Measurements from ENCODE around the gene ABHD5. TPM values are rescaled to one million over a fixed set of nuclear protein-coding genes. Genes with fewer than 3 reads are reported as not detected.

The ABHD5 gene
- total RNA-seq, 1 experiment from 2014 or later, result 13.6 TPM

- DNase-seq (ENCODE audit: extremely low read depth, low read depth), result peak; percentile 47
These were observed 18.3 kb downstream of the ABHD5 start for GRCh38 chr3:43709022-43709421.

GRCh38 chr3:43710607-43711006 lies 19.9 kb downstream of the ABHD5 start:
- no peak for DNase-seq (ENCODE audit: extremely low read depth, low read depth)

- DNase-seq (ENCODE audit: extremely low read depth, low read depth), result no peak
These were observed 27.6 kb downstream of the ABHD5 start for GRCh38 chr3:43718296-43718695.

DNA sequence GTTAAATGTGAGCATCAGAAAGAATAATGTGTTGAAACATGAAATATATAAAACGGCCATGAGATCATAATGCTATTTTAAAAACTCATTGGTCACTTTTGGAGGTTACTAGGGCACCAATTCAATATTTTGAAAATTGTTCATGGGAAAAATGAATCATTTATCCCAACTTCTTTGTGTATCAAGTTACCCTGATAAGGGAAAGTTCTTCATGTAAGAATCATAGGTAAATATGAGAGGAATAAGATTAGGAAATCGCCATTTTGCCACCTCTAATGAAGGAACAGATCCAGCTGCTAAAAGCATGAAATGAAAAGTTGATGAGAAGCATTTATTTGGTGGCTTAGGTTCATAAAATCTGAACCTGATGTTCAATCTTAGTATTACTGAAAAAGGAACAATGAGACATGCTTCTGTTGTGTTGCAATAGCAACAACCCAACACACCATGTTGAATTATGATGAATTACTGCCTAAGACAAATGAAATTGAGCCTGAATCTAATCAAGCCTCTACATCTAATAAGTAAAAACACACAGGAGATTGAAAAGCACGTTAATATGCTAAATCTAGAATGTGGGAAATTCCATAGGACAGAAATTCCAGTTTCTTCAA lies 32.5 kb downstream of the ABHD5 start:
- DNase-seq (ENCODE audit: extremely low read depth, low read depth), result no peak

GRCh38 chr3:43726521-43726920 lies 35.8 kb downstream of the ABHD5 start:
- no peak for DNase-seq (ENCODE audit: extremely low read depth, low read depth)

DNA sequence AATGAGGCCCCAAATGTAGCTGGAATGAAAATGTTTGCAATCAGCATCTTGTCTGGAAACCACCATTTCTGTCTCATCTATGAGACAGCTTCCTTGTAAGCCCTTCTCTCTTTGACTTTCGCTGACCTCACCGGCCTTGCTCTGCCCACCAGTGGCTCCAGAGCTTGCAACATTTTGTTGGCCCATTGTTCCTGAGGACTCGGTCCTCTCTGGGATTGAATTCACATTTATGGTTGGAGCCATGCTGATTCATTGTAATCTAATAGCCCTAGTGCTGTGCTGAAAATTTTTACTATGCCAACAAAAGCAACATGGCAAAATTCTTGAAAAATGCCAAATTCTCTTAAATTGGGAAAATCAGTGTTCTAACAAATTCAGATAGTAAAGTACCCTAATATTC lies 37.2 kb downstream of the ABHD5 start:
- DNase-seq (ENCODE audit: extremely low read depth, low read depth), result no peak

DNA sequence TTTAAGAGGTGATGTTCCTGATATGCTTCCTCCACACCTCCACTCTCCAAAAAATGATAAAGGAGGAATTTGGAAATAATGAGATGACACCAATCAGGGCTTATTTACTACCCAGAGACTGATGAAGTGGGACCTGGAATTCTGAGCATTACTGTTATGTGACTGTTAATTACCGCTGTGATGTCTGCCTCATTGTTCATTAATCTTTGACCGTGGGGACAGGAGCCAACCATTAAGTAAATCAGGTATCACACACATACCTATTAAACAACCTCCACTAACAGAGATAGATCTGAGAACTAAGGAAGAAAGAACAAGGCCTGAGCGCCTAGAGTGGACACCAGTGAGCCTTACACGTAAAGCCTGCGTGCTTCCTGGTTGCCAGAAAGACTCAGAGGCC lies 37.7 kb downstream of the ABHD5 start:
- DNase-seq (ENCODE audit: extremely low read depth, low read depth), result no peak

DNA sequence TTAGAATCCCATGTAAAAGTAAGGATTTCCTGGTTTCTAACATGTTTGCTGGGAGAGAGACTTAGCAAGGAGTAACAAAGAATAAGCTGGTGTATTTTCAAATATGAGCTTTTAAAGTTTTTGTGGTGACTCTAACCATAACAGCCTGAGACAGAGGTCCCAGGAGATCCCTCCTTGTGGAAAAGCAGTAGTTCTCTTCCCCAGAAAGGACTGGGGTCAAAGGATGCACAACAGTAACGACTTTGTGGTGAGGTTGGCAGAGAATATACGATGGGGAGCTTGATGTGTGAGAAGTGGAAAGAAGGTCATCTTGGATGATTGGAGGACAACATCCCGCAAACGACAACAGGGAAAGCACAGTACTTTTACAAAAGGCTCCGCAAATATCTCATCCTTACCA lies 38.2 kb downstream of the ABHD5 start:
- DNase-seq (ENCODE audit: extremely low read depth, low read depth), result no peak

- no peak for DNase-seq (ENCODE audit: extremely low read depth, low read depth)
These were observed 39.1 kb downstream of the ABHD5 start for GRCh38 chr3:43729707-43730414.

DNA sequence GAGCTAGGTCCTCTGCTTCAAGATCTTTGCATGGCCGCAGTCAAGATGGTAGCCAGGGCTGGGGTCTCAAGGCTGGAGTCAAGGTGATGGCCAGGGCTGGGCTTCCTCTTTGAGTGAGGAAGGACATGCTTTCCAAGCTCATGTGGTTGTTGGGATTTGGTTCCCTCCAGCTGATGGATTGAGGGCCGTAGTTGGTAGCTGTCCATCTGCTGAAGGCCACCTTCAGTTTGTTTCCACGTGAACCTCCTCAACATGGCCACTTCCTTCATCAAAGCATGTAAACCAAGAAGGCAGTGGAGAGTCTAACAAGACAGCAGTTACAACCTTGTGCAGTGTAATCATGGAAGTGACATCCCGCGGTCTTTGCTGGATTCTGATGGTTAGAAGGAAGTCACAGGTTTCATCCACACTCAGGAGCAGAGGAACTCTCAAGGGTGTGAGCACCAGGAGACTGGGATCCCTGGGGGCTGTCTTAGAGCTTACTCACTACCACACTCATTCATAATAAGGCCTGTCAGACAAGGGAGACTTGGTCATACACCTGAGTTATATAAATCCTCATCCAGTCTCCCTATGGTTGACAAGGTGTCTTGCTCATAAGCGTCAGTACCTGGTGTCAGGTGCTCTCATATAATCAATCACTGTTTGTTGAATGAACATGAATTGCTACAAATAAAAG lies 42.1 kb downstream of the ABHD5 start:
- DNase-seq (ENCODE audit: extremely low read depth, low read depth), result no peak

DNA sequence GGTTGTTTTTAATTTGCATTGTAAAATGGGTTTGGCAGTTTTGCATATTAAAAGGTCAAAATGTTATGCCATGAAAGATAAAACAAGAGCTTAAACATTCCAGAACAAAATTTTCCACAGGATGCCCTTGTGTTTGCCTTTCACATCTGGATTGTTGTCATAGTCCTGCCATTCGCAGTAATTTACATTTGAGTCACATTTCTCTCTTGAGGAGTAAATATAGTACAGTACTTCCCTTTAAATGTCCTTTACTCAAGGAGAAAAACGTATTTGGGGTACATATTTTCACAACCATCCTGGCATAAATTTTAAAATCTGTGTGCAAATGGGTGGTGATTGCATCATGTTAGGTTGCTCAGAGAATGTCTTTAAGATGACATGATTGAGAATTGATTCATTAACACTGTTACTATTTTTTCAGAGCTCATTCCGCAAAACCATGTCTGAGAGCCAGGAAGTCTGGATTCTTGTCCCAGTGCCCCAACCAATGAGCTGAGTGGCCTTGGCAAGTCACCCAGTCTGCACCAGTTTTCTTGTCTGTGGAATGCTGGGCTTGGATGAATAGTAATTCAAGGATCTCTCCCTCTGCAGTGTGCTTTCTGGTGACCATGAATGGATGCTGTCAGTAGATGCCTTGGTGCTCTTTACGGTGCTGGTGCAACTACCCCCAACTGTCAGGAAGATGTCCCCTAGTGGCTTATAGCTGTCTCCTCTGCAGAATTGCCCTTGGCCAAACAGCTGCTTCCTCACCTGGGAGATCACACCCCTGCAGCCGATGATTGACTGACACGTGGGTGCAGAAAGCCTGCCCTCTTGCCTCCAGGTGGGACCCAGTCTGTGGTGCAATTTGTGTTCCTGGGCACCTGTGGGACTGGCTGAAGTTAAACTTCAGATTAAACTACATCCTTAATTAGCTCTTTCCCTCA lies 43.0 kb downstream of the ABHD5 start:
- DNase-seq (ENCODE audit: extremely low read depth, low read depth), result no peak

GRCh38 chr3:43734685-43735084 lies 43.9 kb downstream of the ABHD5 start:
- no peak for DNase-seq (ENCODE audit: extremely low read depth, low read depth)

DNA sequence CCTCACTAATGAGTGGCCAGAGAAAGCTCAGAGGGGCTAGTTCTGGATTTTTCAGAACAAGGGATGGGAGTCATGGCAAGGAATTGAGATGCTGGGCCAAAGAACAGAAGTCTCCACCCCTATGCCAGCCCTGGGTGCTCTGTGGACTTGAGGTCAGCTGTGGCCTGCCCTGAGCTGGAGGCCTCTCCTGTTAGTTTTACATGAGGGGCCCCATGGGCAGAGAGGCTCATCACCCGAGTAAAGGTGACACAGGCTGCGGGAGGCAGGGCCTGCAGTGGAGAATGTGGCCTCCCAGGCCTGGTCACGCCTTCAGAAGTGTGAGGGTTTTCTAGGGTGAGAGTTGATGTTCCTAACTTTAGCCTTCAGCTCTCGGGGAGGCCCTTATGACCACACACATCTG lies 44.9 kb downstream of the ABHD5 start:
- DNase-seq (ENCODE audit: extremely low read depth, low read depth), result no peak

GRCh38 chr3:43736558-43737440 lies 46.1 kb downstream of the ABHD5 start:
- peak; percentile 36 for DNase-seq (ENCODE audit: extremely low read depth, low read depth)

- DNase-seq (ENCODE audit: extremely low read depth, low read depth), result no peak
These were observed 47.6 kb downstream of the ABHD5 start for GRCh38 chr3:43738305-43738704.

- DNase-seq (ENCODE audit: extremely low read depth, low read depth), result no peak
These were observed 52.2 kb downstream of the ABHD5 start for GRCh38 chr3:43742920-43743319.

DNA sequence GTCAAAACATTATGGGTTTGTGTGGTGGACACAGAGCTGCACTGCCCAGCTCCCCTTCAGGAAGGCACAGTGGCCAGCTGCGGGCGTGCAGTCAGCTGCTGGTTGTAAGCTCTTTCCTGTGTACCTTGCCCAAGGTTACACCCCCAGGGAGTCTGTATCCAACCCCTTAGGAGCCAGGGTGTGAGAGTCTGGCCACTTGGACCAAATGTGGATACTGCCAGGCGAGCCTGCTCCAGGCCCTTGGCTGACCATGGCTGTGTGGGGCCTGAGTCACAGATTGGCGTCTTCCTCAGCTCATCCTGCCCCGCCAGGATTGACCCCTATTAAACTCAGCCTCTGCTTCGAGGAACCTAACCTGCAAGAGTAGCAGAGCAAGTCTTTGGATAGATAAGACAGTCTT lies 56.9 kb downstream of the ABHD5 start:
- no peak for DNase-seq (ENCODE audit: extremely low read depth, low read depth)

DNA sequence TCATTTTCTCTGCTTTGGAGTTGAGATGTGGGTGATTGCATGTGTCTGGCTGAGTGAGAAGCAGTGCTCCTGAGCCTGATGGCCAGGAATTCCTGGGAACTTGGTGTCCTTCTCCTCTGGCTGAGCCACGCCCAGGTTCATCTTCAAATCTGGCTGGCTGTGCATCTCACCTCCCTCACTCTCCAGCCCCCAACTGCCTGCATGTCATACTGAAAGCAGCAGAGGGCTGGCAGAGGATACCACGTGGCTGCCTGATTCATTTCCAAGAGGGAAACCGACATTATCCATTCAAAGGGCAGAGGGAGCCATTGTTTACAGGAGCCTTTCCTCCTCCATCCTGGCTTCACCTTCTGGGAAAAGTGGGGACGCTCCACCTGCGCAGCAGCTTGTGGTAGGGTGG lies 57.4 kb downstream of the ABHD5 start:
- no peak for DNase-seq (ENCODE audit: extremely low read depth, low read depth)

DNA sequence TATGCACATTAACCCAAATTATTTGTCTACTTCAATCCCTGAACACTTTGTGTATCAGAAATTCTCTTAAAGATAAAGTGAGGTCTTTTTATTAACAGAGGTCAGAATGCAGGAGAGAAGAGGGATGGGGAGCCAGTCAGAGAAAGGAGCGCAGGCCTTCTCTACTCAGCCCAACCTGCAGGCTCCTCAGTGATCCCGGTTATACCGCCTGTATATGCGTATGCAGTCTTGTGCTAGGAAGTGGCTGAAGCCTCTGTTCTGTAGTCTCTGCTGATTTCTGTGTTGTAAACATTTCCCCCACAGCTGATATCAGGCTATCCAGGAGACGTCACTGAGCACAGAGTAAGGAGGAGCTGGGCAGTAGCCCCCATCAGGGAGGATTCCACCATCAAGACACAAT lies 57.9 kb downstream of the ABHD5 start:
- DNase-seq (ENCODE audit: extremely low read depth, low read depth), result no peak

GRCh38 chr3:43752905-43753304 lies 62.2 kb downstream of the ABHD5 start:
- no peak for DNase-seq (ENCODE audit: extremely low read depth, low read depth)
